ENCODE measurements around the gene MAP4K2. TPM values are rescaled to one million over a fixed set of nuclear protein-coding genes. Genes with fewer than 3 reads are reported as not detected.

MAP4K2 gene
- total and polyA plus RNA-seq, 7 donors = 9.0 to 23.5 (median 13.6) TPM

- no peak overlapping the region for H3K4me3 ChIP-seq
- no peaks in the 10 kb centered on the region for H3K27me3 ChIP-seq
- intact Hi-C loops (cut with DNase I) = no loop called here
- H3K36me3 ChIP-seq = no peaks in the 10 kb centered on the region
- H3K4me1 ChIP-seq = peaks cover 0 to 8% (median 5%) of the 10 kb centered on the region in 4 donors
- TF ChIP-seq POLR2A (IDR thresholded peaks at IDR 0.05) = no peak
- TF ChIP-seq CTCF (IDR thresholded peaks at IDR 0.05) = no peak
- no peak for TF ChIP-seq EP300 (IDR thresholded peaks at IDR 0.05)
- TF ChIP-seq POLR2AphosphoS5 (IDR thresholded peaks at IDR 0.05) = no peak
- DNase-seq = no peak
- no peaks in the 10 kb centered on the region for H3K9me3 ChIP-seq
- WGBS, 2 donors = 61 to 71% methylated on average over 7 of the region's 7 CpGs
- H3K27ac ChIP-seq = no peak overlapping the region
These were observed 11.7 kb upstream of the MAP4K2 start for GRCh38 chr11:64814712-64815187.

GRCh38 chr11:64813826-64814225, 10.8 kb upstream of the MAP4K2 start:
- intact Hi-C loops (cut with DNase I) = no loop called here
- DNase-seq = no peak
- no peaks in the 10 kb centered on the region for H3K9me3 ChIP-seq
- 90 to 93% methylated on average over 5 of the region's 5 CpGs for WGBS, 2 donors
- H3K27ac ChIP-seq = no peak overlapping the region
- no peaks in the 10 kb centered on the region for H3K36me3 ChIP-seq
- no peak overlapping the region for H3K4me3 ChIP-seq
- H3K4me1 ChIP-seq = peaks cover 0 to 18% (median 13%) of the 10 kb centered on the region in 4 donors
- H3K27me3 ChIP-seq = no peaks in the 10 kb centered on the region
- no peak for TF ChIP-seq POLR2A (IDR thresholded peaks at IDR 0.05)
- TF ChIP-seq CTCF (IDR thresholded peaks at IDR 0.05) = no peak
- TF ChIP-seq POLR2AphosphoS5 (IDR thresholded peaks at IDR 0.05) = no peak
- TF ChIP-seq EP300 (IDR thresholded peaks at IDR 0.05) = no peak

- peak; percentile 65 for DNase-seq
- Histone ChIP-seq H3K9me3 (no peaks in the 10 kb centered on the region), H3K27ac (peak overlapping the region; percentile 79 to 82 (median 82)), H3K36me3 (peaks cover 0 to 22% (median 9%) of the 10 kb centered on the region in 4 donors), H3K27me3 (no peaks in the 10 kb centered on the region), H3K4me1 (peaks cover 0 to 20% (median 16%) of the 10 kb centered on the region in 4 donors), H3K4me3 (peak overlapping the region in 3 of 4 donors; percentile 81 to 97 (median 97))
- TF ChIP-seq POLR2AphosphoS5 (IDR thresholded peaks at IDR 0.05) = no peak
- no peak for TF ChIP-seq POLR2A (IDR thresholded peaks at IDR 0.05)
- no peak for TF ChIP-seq CTCF (IDR thresholded peaks at IDR 0.05)
- TF ChIP-seq EP300 (IDR thresholded peaks at IDR 0.05) = no peak
- intact Hi-C loops (cut with DNase I) = no loop called here
- WGBS, 2 donors = 39 to 45% methylated on average over 17 of the region's 17 CpGs
These were observed 7.9 kb upstream of the MAP4K2 start for GRCh38 chr11:64810891-64811272.

DNA sequence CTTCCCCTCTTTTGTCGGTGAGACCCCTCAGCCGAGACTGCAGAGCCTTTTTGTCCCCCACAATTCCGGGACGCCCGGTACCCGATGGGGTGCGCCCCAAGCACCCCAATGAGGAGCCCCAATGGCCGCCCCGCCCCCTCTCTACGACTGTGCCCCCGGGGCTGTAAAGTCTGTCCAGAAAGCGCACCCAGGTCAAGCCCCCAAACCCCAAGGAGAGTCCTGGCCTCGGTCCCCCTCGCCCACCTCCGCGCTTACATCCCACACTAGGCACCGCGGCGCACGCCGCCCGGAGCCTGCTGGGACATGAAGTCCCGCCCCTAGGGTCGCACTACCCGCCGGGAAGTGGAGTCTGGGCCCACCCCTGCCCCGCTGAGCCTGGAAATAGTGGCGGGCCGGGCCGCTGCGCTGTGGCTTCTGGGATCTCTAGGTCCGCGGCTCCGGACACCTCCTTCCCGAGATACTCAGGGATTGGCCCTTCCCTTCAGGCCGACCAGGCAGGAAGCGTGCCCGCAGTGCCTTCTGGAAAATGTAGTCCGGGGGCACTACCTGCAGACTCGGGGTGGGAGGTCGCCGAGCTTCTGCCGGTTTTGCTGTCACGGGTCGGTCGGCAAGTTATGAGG, 7.4 kb upstream of the MAP4K2 start, which contains the start of gene MEN1:
Gene MEN1, minus strand, starts transcription at position 281 of the 620 bp plus-strand sequence. CDS start 442 bp downstream, outside the sequence.
- TF ChIP-seq POLR2A (IDR thresholded peaks at IDR 0.05) (peak; percentile 52 to 73), POLR2AphosphoS5 (IDR thresholded peaks at IDR 0.05) (peak; percentile 74 to 91 (median 87)), EP300 (IDR thresholded peaks at IDR 0.05) (peak in 1 of 4 donors; percentile 5), CTCF (IDR thresholded peaks at IDR 0.05) (no peak)
- WGBS, 2 donors = 0 to 1% methylated on average over 46 of the region's 46 CpGs

More for the DNA sequence above, 7.4 kb upstream of the MAP4K2 start, which contains the start of gene MEN1:
- no peaks in the 10 kb centered on the region for H3K9me3 ChIP-seq
- H3K4me1 ChIP-seq = peaks cover 0 to 20% (median 16%) of the 10 kb centered on the region in 4 donors
- peaks cover 0 to 27% (median 13%) of the 10 kb centered on the region in 4 donors for H3K36me3 ChIP-seq
- H3K27me3 ChIP-seq = no peaks in the 10 kb centered on the region
- intact Hi-C loops (cut with DNase I) = no loop called here
- H3K4me3 ChIP-seq = peak within 1 kb of the TSS; percentile 60 to 97 (median 89)
- DNase-seq = peak; percentile 98
- H3K27ac ChIP-seq = peak within 1 kb of the TSS; percentile 79 to 82 (median 82)

All from sigmoid colon (tissue), 7 donors.